GM21825 (cell line): ENCODE data around the gene CLN6.
"Not testable (repeated sequence)": the region's sequence is repeated elsewhere in the genome, so short reads cannot be mapped to it uniquely, and the experiment has no call there.

ENCODE experiments used
- ATAC-seq: cut with Tn5 transposase; IDR thresholded peaks from one replicate; pipeline ENCODE4 v1.9.1; 2021; ENCODE audit warnings: mild to moderate bottlenecking, moderate library complexity; ENCODE audit not compliant: unreplicated experiment

Gene CLN6

GRCh38 chr15:68224108-68224507 is 5.4 kb downstream of the CLN6 start:
- no peak for ATAC-seq

GRCh38 chr15:68223171-68223570 is 6.4 kb downstream of the CLN6 start:
- ATAC-seq = no peak

GRCh38 chr15:68222432-68222743 is 7.1 kb downstream of the CLN6 start:
- not testable (repeated sequence) for ATAC-seq

GRCh38 chr15:68221530-68222431 is 7.7 kb downstream of the CLN6 start:
- not testable (repeated sequence) for ATAC-seq

GRCh38 chr15:68220967-68221366 is 8.6 kb downstream of the CLN6 start:
- ATAC-seq = no peak

GRCh38 chr15:68220489-68220888 is 9.0 kb downstream of the CLN6 start:
- no peak for ATAC-seq

GRCh38 chr15:68218847-68219798 is 10.4 kb downstream of the CLN6 start:
- ATAC-seq = no peak

DNA sequence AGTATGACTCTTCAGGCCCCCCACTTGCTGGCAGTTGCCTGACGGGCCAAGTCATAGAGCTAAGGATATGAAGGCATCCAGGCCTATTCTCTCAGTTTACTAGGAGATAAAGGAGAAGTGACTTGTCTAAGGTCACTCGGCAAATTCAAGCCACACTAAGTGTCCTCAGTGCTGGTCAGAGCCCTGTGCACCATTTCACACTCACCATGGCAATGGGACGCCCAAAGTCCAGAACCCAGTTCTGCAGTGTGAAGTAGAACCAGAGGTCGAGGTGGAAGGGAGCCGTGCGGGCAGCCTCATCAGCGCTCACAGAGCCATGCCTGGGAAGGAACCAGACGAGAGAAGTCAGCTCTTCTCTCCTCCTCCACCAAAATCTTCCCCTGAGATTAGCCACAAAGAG is 11.2 kb downstream of the CLN6 start:
- no peak for ATAC-seq

GRCh38 chr15:68217341-68217740 is 12.2 kb downstream of the CLN6 start:
- ATAC-seq = no peak

GRCh38 chr15:68214838-68215254 is 14.7 kb downstream of the CLN6 start:
- no peak for ATAC-seq

DNA sequence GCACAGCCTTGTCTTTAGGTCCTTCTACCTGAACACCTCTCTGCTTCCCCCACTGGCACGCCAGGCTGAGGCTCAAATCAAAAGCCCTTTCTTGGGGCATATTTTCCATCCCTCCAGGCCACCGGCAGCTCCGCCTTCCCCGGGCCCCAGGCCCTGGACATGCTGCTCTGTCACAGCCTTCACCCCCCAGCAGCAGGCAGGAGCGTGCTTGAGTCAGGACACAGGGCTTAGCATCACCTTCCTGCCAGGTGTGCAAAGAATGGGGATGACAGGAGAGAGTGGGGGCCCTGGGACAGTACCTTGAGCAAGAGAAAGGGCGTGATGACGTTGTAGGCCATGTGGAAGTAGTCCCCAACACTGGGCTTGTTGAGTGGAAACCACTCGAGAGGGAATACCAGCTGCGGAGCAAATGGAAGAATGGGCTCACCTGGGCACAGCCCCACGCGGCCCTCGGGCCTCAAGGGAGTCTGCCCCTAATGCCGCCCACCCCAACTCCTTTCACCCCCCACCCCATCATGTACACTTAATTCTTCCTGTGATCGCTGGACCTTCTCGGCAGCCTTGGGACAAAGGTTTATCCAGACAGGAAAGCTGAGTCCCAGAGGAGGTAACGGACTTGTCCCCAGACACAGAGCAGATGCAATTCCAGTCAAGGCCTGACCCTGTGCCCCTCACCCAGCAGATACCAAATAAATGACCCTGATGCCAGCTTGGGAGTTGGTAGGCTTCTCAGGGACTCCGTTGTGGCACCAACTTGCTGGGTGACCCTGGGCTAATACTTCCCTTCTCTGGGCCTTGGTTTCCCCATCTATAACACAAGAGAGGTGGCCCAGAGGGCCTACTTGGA is 15.3 kb downstream of the CLN6 start:
- no peak for ATAC-seq

GRCh38 chr15:68213491-68213845 is 16.1 kb downstream of the CLN6 start:
- ATAC-seq = not testable (repeated sequence)

- no peak for ATAC-seq
Measured at GRCh38 chr15:68211656-68212320, 17.7 kb downstream of the CLN6 start.

- ATAC-seq = no peak
Measured at GRCh38 chr15:68210821-68211655, 18.5 kb downstream of the CLN6 start.

GRCh38 chr15:68210409-68210756 is 19.1 kb downstream of the CLN6 start:
- no peak for ATAC-seq

DNA sequence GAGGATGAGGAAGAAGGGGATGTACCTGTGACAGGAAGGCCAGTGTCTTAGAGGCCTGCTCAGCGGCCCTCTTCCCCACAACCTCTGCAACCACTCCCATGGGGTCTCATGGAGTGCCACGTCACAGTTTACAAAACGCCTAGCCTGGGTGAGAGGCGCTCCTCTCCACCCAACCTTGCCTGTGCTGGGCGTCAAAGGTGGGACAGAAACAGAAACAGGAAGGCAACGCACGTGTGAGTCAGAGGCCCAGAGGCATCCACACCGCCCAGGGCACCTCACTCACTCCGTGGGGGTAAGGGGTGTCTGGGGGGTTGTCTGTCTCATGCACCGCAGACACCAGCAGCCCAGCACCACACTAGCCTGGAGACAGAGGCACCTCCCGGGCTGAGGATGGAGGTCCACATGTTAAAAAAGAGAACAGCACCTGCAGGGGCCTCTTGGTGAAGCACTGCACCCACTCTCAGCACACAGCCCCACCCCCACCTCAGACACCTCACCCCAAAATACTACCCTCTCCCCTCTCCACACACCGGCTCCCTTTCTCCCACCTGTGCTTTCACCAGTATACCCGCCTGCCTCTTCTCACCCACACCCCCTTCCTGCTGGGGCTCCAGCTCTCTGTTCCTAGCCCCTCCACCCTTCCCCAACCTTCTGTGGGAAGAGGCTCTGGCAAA is 19.7 kb downstream of the CLN6 start:
- peak; percentile 56 for ATAC-seq

DNA sequence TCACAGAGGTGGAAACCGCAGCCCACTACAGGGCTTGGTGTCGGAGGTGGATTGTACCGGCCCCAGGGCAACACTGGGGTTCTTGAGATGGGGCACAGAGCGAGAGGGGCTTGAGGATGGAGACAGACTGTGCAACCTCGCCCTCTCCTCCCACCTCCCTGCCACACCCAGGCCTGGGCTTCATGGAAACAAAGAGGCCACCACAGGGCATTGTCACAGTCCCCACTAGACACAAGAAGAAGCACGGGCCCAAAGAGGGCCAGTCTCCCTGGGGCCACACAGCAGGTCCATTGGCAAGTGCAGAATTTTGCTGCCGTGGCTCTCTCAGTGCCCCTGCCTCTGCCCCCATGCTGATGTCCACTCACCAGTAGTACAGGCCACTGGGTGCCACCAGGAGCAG is 20.3 kb downstream of the CLN6 start:
- peak; percentile 8 for ATAC-seq

DNA sequence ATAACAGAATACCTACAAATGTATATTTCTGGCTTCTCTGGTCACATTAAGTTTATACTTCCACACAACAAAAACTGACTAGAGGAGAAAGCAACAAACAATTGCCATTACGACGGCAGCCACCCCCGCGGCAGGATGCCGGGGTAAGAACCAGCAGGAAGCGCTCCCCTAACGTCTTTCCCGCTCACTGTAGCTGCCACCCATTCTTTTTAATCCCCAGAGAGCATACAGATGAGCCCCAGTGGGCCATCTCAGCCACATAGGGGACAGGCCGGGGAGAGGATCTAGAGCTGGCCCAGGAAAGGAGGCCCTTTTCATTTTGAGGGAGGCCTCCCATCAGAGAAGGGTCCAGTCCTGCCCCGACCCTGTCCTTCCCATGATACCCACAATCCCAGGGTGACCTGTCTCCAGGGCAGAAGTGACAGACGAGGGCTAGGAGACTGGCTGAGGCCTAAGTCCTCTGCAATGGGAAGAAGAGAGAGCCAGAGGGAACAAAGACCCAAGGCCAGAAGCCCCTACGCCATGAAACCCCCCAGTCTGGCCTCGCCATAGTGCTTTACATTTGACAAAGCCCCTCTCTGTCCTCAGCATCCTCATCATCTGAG is 20.8 kb downstream of the CLN6 start:
- ATAC-seq = no peak

DNA sequence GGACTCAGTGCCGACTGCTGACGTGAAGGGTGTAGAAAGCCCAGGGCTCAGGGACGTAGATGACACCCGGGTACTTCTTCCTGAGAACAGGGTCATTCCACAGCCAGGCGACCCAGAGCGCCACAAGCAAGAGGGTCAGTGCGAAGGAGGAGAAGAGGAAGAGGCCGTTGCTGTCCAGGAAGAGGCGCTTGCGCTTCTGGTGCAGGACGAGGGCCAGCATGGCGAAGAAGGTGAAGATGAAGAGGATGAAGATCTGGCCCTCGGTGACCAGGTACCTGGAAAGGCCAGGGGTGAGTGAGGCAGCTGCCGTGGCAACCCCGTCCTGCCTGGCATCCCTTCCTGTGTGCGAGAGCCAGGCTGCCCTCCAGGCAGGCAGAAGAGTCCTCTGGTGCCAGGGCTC is 21.4 kb downstream of the CLN6 start:
- no peak for ATAC-seq
